LNCAP (cell line): ENCODE results near the gene PEX12.

Experiments used
- TF ChIP-seq, protein P1 (sequence below): fragments of 450-650 bp; IDR thresholded peaks from 2 replicates; pipeline ENCODE4 v1.5.1; 2017; ENCODE audit warnings: mild to moderate bottlenecking

The PEX12 gene

DNA sequence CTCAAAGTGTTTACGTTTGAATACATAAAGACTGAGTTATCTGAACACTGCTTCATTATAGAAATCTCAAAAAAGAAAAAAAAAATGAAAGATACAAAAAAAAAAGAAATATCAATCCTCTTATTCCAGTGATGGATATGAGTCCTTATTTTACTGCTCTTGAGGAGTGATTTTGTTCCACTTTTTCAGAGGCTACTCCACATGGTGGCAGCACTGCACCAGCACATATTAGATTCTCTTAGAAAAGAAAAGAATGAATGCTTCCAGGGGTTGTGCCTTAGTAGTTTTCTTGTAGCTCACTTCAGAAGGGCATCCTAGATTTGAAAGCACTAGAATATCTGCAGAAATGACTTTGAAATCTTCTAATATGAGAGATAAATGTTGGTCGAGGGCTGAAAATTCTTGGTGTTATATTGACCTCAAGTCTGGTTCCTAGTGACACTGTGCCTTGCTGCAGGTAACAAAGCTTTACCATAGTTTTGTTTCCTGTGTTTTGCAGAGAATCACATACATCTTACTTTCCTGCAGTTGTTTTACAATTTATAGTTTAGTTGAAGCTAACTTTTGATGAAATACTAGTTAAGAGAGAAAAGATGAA is 34.7 kb upstream of the PEX12 start:
- TF ChIP-seq, protein P1, sequence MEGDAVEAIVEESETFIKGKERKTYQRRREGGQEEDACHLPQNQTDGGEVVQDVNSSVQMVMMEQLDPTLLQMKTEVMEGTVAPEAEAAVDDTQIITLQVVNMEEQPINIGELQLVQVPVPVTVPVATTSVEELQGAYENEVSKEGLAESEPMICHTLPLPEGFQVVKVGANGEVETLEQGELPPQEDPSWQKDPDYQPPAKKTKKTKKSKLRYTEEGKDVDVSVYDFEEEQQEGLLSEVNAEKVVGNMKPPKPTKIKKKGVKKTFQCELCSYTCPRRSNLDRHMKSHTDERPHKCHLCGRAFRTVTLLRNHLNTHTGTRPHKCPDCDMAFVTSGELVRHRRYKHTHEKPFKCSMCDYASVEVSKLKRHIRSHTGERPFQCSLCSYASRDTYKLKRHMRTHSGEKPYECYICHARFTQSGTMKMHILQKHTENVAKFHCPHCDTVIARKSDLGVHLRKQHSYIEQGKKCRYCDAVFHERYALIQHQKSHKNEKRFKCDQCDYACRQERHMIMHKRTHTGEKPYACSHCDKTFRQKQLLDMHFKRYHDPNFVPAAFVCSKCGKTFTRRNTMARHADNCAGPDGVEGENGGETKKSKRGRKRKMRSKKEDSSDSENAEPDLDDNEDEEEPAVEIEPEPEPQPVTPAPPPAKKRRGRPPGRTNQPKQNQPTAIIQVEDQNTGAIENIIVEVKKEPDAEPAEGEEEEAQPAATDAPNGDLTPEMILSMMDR: peak; percentile 77

DNA sequence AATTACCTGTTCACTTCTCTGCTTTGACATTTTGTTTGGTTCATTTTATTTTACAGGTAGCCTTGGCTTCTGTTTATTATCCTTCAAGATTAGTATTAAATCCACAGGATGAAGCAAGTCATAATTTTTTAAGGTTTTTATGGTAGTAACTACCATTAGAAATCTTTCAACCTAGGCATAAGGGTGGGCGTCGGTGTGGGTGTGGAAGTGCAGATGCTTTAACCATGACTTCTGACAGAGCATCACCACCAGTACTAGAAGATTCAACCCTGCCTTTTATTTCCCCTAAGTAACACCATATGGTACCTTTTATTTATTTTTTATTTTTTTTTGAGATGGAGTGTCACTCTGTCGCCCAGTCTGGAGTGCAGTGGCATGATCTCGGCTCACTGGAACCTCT is 31.5 kb upstream of the PEX12 start:
- TF ChIP-seq, protein P1: no peak

DNA sequence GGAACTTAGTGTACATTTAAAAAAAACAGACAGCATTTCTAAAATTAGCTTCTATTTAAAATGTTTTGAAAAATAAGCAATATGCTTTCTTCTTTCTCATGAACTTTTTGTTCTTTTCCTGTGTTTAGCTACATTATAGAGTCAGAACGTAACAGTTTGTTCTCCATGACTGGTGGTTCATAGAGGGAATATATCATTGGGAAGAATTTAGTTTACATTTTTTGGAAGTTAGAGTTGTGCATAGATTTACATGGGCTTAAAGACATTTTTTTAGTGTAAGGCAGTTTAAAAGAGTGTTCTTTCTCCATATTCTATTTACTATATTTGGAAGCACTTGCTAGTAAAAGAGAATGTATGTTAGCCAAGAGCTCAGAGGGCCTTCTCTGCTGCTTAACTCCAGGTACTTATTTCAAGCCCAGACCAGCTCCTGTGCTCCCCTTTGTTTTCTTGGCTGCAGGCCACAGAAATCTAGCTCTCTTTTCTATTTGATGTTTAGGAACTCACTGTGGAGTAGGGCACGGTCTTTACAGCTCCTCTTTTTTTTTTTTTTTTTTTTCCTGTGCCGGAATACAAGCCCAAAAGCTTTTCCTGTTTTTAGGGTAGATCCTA is 29.0 kb upstream of the PEX12 start:
- TF ChIP-seq, protein P1: no peak

DNA sequence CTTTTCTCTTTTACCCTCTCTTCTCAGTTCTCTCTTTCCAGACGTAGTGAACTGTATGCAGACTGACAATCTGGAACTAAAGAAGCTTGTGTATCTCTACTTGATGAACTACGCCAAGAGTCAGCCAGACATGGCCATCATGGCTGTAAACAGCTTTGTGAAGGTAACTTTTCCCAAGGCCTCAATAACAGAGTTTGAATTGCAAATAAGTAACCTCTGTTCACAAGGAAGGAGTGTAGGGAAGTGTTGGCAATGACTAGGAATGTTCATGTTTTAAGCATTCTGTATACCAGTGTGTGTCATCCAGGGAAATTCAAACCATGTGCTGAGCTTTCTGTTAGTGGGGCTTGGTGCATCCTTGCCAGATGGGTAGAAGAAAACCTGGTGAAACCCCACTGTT is 27.3 kb upstream of the PEX12 start:
- TF ChIP-seq, protein P1: no peak

DNA sequence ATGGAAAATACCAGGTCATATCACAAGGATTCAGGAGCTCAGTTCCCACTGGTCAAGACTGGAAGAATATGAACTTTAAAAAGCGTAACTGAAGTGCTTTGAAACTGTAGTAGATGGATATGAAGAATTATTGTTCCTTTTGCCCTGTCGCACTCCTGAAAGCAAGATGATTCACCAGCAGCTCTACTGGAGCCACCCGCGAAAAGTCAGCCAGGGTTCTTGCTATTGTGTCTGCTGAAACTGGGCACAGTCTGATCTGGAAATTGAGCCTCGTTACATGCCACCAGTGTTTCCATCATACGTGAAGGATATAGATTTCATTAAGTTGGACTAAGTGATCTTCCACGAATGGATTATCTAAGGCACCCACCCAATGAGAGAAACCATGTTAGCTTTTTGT is 25.3 kb upstream of the PEX12 start:
- TF ChIP-seq, protein P1: no peak

DNA sequence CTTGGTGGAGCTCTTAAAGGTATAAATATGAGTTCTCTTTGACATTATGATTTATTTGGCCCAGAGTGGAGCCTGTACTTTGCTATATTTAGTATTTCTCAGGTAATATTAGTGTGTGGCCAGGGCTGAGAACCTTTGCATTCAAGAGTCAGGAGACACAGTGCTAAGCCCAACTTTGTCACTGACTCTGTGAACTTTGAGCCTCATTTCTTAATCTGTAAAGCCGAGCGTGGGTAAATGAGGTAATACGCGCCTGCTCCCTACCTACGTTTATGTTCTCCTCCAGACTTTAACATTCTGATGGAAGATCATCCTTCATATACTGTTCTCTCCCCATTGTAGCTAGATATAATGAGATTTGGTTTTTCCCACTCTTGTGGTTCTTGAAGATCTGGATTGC is 19.2 kb upstream of the PEX12 start:
- TF ChIP-seq, protein P1: no peak

DNA sequence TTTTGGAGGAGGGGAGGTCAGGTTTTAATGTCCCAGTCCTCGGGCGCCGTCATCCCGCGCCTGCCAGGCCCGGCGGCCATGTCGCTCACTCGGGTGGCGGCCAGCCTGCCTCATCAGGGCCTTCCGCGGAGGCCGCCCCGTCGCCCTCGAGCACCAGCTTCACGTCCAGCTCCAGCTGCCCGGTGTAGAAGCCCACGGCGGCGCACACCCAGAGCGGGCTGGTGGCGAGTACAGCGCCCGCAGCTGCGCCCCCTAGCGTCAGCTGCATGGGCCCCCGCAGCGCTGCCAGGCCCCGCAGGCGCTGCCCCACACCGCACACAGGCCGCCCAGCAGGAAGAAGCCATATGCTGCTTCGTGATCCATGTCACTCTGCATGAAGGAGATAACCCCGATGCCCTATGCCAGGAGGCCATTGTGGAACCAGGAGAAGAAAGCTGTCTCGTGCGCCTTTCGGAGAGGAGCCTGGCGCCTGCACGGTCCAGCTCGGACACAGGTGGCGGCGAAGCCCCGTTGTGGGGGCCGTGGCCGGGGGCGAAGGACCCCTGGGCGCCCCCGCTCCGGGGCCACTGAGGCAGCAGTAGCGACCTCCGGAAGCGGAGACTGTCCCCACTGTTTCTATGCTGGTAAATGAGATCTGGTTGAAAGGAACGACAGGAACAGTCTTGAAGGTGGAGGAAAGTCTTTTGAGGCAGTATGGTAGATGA is 18.3 kb upstream of the PEX12 start:
- TF ChIP-seq, protein P1: 0 out of 2 replicates have a peak, but pooled peaks have one; percentile 9
